Fibroblast of gingiva (primary cell): Measurements from ENCODE around the gene PSTK.

Source experiments
- DNase-seq: peaks from one replicate; pipeline ENCODE4 v3.0.0-alpha.2; 2011; ENCODE audit warnings: low read depth

Gene PSTK

GRCh38 chr10:123019941-123020703 is 39.9 kb downstream of the PSTK start:
- no peak for DNase-seq

- no peak for DNase-seq
These were observed 41.3 kb downstream of the PSTK start for GRCh38 chr10:123021517-123021916.

- no peak for DNase-seq
These were observed 44.3 kb downstream of the PSTK start for GRCh38 chr10:123024540-123024939.

- no peak for DNase-seq
These were observed 46.1 kb downstream of the PSTK start for GRCh38 chr10:123026302-123026701.

- DNase-seq, result no peak
These were observed 47.7 kb downstream of the PSTK start for GRCh38 chr10:123027861-123028260.

GRCh38 chr10:123031124-123031523 is 50.9 kb downstream of the PSTK start:
- DNase-seq, result no peak

- DNase-seq, result no peak
These were observed 54.1 kb downstream of the PSTK start for GRCh38 chr10:123034332-123034731.

GRCh38 chr10:123035467-123036086 is 55.4 kb downstream of the PSTK start:
- no peak for DNase-seq

GRCh38 chr10:123038782-123039631 is 58.8 kb downstream of the PSTK start:
- no peak for DNase-seq

- no peak for DNase-seq
These were observed 59.4 kb downstream of the PSTK start for GRCh38 chr10:123039632-123039930.
